Measurements from ENCODE around the gene SLC39A11.

The SLC39A11 gene

DNA sequence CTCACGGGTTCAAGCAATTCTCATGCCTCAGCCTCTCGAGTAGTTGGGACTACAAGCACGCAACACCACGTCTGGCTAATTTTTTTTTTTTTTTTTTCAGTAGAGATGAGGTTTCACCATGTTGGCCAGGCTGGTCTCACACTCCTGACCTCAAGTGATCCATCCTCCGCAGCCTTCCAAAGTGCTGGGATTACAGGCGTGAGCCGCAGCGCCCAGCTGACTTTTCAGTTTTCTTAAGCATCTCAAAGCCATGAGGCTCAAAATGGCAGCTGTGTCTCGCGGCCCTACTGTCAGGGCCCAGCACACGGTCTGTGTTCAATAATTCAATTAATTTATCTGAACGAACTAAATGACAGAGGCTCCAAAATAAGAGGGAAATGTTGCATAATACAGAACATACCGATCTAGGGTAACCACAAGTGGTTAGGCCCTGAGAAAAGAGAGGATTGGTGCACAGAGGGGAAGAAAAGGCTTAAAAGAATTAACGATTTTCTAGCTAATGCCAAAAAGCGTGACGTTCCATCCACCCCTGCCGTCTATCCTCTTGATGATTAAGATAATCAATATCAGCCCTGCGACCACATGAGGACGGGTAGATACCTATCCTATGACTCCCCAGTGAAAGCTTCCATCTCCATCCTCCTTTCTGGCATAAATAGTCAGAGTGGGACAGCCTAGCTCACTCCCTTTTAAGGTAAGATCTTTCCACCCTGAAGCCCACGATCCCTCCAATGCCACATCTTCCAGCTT, 136.9 kb downstream of the SLC39A11 start:
- no peak overlapping the region for H3K4me3 ChIP-seq (ENCODE audit: low read length)
- no peak for DNase-seq (ENCODE audit: low read depth)
- TF ChIP-seq, protein P1, sequence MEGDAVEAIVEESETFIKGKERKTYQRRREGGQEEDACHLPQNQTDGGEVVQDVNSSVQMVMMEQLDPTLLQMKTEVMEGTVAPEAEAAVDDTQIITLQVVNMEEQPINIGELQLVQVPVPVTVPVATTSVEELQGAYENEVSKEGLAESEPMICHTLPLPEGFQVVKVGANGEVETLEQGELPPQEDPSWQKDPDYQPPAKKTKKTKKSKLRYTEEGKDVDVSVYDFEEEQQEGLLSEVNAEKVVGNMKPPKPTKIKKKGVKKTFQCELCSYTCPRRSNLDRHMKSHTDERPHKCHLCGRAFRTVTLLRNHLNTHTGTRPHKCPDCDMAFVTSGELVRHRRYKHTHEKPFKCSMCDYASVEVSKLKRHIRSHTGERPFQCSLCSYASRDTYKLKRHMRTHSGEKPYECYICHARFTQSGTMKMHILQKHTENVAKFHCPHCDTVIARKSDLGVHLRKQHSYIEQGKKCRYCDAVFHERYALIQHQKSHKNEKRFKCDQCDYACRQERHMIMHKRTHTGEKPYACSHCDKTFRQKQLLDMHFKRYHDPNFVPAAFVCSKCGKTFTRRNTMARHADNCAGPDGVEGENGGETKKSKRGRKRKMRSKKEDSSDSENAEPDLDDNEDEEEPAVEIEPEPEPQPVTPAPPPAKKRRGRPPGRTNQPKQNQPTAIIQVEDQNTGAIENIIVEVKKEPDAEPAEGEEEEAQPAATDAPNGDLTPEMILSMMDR (conservative IDR thresholded peaks at IDR 0.05; ENCODE audit: low read length), result no peak

DNA sequence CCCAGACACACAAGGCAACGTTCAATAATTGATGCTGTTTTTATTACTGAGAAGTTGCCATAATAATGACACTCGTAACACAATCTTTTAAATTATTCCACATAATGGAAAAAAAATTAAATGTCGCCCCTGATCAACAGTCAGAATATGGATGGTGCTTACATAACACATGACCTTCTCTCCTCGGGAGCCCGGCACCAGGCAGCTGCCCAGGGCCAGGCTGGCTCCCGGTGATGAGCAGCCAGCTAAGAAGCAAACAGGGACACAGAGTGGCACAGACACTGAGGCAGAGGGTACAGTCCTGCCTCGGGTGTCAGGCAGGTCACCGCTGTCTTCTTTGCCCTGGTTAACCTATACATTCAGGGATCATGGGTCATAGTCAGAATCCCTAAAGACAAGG, 137.9 kb downstream of the SLC39A11 start:
- H3K4me3 ChIP-seq (ENCODE audit: low read length), result no peak overlapping the region
- TF ChIP-seq, protein P1 (conservative IDR thresholded peaks at IDR 0.05; ENCODE audit: low read length), result no peak
- DNase-seq (ENCODE audit: low read depth), result no peak

GRCh38 chr17:72953621-72954020, 138.9 kb downstream of the SLC39A11 start:
- no peak overlapping the region for H3K4me3 ChIP-seq (ENCODE audit: low read length)
- DNase-seq (ENCODE audit: low read depth), result no peak
- TF ChIP-seq, protein P1 (conservative IDR thresholded peaks at IDR 0.05; ENCODE audit: low read length), result no peak

- TF ChIP-seq, protein P1 (conservative IDR thresholded peaks at IDR 0.05; ENCODE audit: low read length), result no peak
- no peak overlapping the region for H3K4me3 ChIP-seq (ENCODE audit: low read length)
- DNase-seq (ENCODE audit: low read depth), result no peak
Observed at GRCh38 chr17:72952641-72953315, 139.7 kb downstream of the SLC39A11 start.

DNA sequence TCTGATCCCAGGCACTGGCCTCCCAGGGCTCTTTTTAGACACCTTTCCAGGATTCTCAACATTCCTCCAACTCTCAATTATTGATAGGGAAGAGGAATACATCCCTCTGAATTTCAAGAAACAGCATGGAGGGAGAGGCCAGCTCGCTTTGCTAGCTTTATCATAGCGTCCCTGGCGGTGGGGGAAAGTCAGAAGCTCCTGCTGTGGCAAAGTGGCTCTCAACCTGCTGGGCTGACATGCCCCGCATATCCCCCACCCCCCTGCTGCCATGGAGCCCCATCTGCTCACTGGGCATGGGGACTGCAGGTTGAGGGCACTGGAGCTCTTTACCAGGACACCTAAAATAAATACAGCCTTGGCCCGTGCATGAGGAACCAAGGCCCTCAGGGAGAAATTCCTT, 140.3 kb downstream of the SLC39A11 start:
- no peak for DNase-seq (ENCODE audit: low read depth)
- TF ChIP-seq, protein P1 (conservative IDR thresholded peaks at IDR 0.05; ENCODE audit: low read length), result no peak
- no peak overlapping the region for H3K4me3 ChIP-seq (ENCODE audit: low read length)

GRCh38 chr17:72950242-72950931, 142.1 kb downstream of the SLC39A11 start:
- TF ChIP-seq, protein P1 (conservative IDR thresholded peaks at IDR 0.05; ENCODE audit: low read length), result no peak
- DNase-seq (ENCODE audit: low read depth), result no peak
- H3K4me3 ChIP-seq (ENCODE audit: low read length), result no peak overlapping the region
